HCT116 (cell line): ENCODE measurements around the gene AGL. TPM values are rescaled to one million over a fixed set of nuclear protein-coding genes. Genes with fewer than 3 reads are reported as not detected.

Experiments
- ATAC-seq: fragments of 200-7000 bp; cut with Tn5 transposase; 2 replicates; pipeline ENCODE4 v1.9.1; 2020; ENCODE audit warnings: mild to moderate bottlenecking, moderate library complexity
- BruUV-seq: library from RNA; stranded (reverse); fragments of 400-500 nt; replicated peaks from 2 replicates; lab custom pipeline; 2021; lab: Mats Ljungman, UMichigan
- CTCF ChIA-PET: fragments of 300-600 bp; sonication (Branson Sonifier 250); formaldehyde crosslinking; loops from one replicate; lab custom pipeline; 2021; ENCODE audit warnings: antibody characterized with exemption; lab: Charles Lee
- POLR2A ChIA-PET: fragments of 300-600, 350-600 bp; sonication (Branson Sonifier 250); formaldehyde crosslinking; loops from one replicate; lab custom pipeline; 2021; ENCODE audit warnings: antibody characterized with exemption; lab: Charles Lee
- RAD21 ChIA-PET, 2 experiments: fragments of 300-600 bp; sonication (Branson Sonifier 250); formaldehyde crosslinking; loops; one replicate each; lab custom pipeline; 2023; ENCODE audit warnings: low total read pairs in 2 of 2; ENCODE audit not compliant: uncharacterized antibody in 2 of 2, unreplicated experiment in 2 of 2, low non-redundant PET in 1 of 2; lab: Charles Lee
- DNase-seq: peaks from one replicate; pipeline ENCODE4 v3.0.0-alpha.2; 2010; ENCODE audit warnings: low read depth, low spot score
- H2AFZ ChIP-seq: fragments of 200-600 bp; shearing (Covaris generic), sonication (generic); 2 replicates; pipeline ENCODE4 v1.6.1; 2017; ENCODE audit warnings: low read depth, mixed run types, mixed read lengths, antibody characterized with exemption, low read length; ENCODE audit not compliant: poor library complexity, severe bottlenecking
- H3K27ac ChIP-seq: 2 replicates; pipeline ENCODE4 v1.5.1; 2012; ENCODE audit warnings: low read depth, low read length
- H3K27me3 ChIP-seq: fragments of 200-600 bp; sonication (generic); 2 replicates; pipeline ENCODE4 v1.6.1; 2016; ENCODE audit warnings: mixed run types, low read length, mixed read lengths; ENCODE audit not compliant: insufficient read depth
- H3K36me3 ChIP-seq, 2 experiments: fragments of 200-500 bp in 1 of 2; fragments of 200-600 bp in 1 of 2; sonication (Bioruptor generic) in 1 of 2; sonication (generic) in 1 of 2; 2 replicates each; pipeline versions ENCODE4 v1.5.1 to v1.6.1; 2014 to 2016; ENCODE audit warnings: low read length in 2 of 2, inconsistent platforms in 1 of 2, mixed read lengths in 1 of 2, mixed run types in 1 of 2; ENCODE audit not compliant: insufficient read depth in 2 of 2, control insufficient read depth in 1 of 2
- H3K4me1 ChIP-seq, 2 experiments: fragments of 200-600 bp in 1 of 2; sonication (generic) in 1 of 2; 2 replicates each; pipeline versions ENCODE4 v1.5.1 to v1.6.1; 2012 to 2017; ENCODE audit warnings: low read length in 2 of 2, inconsistent platforms in 1 of 2, mild to moderate bottlenecking in 1 of 2, mixed read lengths in 1 of 2, mixed run types in 1 of 2, moderate library complexity in 1 of 2; ENCODE audit not compliant: insufficient read depth in 2 of 2, control insufficient read depth in 1 of 2
- H3K4me2 ChIP-seq: fragments of 200-600 bp; sonication (generic); 2 replicates; pipeline ENCODE4 v1.6.1; 2017; ENCODE audit warnings: mixed run types, low read length, mixed read lengths
- H3K4me3 ChIP-seq, 2 experiments: fragments of 200-600 bp in 1 of 2; sonication (generic) in 1 of 2; replicated peaks in 1 of 2; 2 replicates each; pipeline ENCODE4 v1.5.1; 2011 to 2016; ENCODE audit warnings: low read length in 2 of 2, control low read depth in 1 of 2, low read depth in 1 of 2, mild to moderate bottlenecking in 1 of 2, mixed read lengths in 1 of 2, mixed run types in 1 of 2
- H3K79me2 ChIP-seq: fragments of 200-600 bp; sonication (generic); 2 replicates; pipeline ENCODE4 v1.6.1; 2017; ENCODE audit warnings: mild to moderate bottlenecking, mixed run types, low read length, moderate library complexity, mixed read lengths; ENCODE audit not compliant: insufficient read depth
- H3K9ac ChIP-seq: fragments of 200-600 bp; sonication (generic); 2 replicates; pipeline ENCODE4 v1.6.1; 2016; ENCODE audit warnings: low read length, mixed read lengths
- H3K9me2 ChIP-seq: fragments of 200-600 bp; sonication (generic), shearing (Covaris generic); 2 replicates; pipeline ENCODE4 v1.6.1; 2017; ENCODE audit warnings: mixed run types, mild to moderate bottlenecking, moderate library complexity; ENCODE audit not compliant: insufficient read depth
- H3K9me3 ChIP-seq, 2 experiments: fragments of 200-500 bp in 1 of 2; fragments of 200-600 bp in 1 of 2; sonication (Bioruptor generic) in 1 of 2; sonication (generic) in 1 of 2; 2 replicates each; pipeline ENCODE4 v1.6.1; 2014 to 2017; ENCODE audit warnings: low read length in 2 of 2, mixed read lengths in 2 of 2, inconsistent platforms in 1 of 2, low read depth in 1 of 2, mild to moderate bottlenecking in 1 of 2, mixed run types in 1 of 2, moderate library complexity in 1 of 2; ENCODE audit not compliant: control insufficient read depth in 1 of 2, insufficient read depth in 1 of 2
- H4K20me1 ChIP-seq: fragments of 200-600 bp; sonication (generic), shearing (Covaris generic); 2 replicates; pipeline ENCODE4 v1.6.1; 2017; ENCODE audit warnings: mixed run types, mild to moderate bottlenecking, moderate library complexity; ENCODE audit not compliant: insufficient read depth
- ATF3 ChIP-seq: IDR thresholded peaks from 2 replicates; pipeline ENCODE4 v1.6.1; 2012
- CBX3 ChIP-seq: IDR thresholded peaks from 2 replicates; pipeline ENCODE4 v1.6.1; 2012; ENCODE audit warnings: low read depth
- EGR1 ChIP-seq: IDR thresholded peaks from 2 replicates; pipeline ENCODE4 v1.6.1; 2012; ENCODE audit warnings: low read depth
- ELF1 ChIP-seq: IDR thresholded peaks from 2 replicates; pipeline ENCODE4 v1.6.1; 2012; ENCODE audit warnings: low read depth, borderline replicate concordance
- EZH2 ChIP-seq: fragments of 200-600 bp; sonication (generic); IDR thresholded peaks from 2 replicates; pipeline ENCODE4 v1.6.1; 2017; ENCODE audit warnings: antibody characterized with exemption, mixed run types
- EZH2phosphoT487 ChIP-seq: fragments of 200-600 bp; IDR thresholded peaks from 2 replicates; pipeline ENCODE4 v1.6.1; 2018; ENCODE audit warnings: antibody characterized with exemption, borderline replicate concordance
- FOSL1 ChIP-seq: IDR thresholded peaks from 2 replicates; pipeline ENCODE4 v1.6.1; 2012; ENCODE audit warnings: low read depth
- JUND ChIP-seq: IDR thresholded peaks from 2 replicates; pipeline ENCODE4 v1.6.1; 2012
- POLR2A ChIP-seq: IDR thresholded peaks from 2 replicates; pipeline ENCODE4 v1.7.0; 2011; ENCODE audit warnings: borderline replicate concordance; ENCODE audit not compliant: insufficient read depth, insufficient read length; ENCODE audit errors: extremely low read depth
- RAD21 ChIP-seq: IDR thresholded peaks from 2 replicates; pipeline ENCODE4 v1.6.1; 2012; ENCODE audit warnings: low read depth, mild to moderate bottlenecking
- REST ChIP-seq: IDR thresholded peaks from 2 replicates; pipeline ENCODE4 v1.6.1; 2012; ENCODE audit warnings: low read depth
- SRF ChIP-seq: IDR thresholded peaks from 2 replicates; pipeline ENCODE4 v1.6.1; 2012; ENCODE audit warnings: low read depth
- TCF7L2 ChIP-seq: IDR thresholded peaks from 2 replicates; pipeline ENCODE4 v1.7.0; 2011; ENCODE audit warnings: borderline replicate concordance, inconsistent platforms; ENCODE audit not compliant: insufficient read depth, insufficient read length; ENCODE audit errors: extremely low read depth
- ZBTB33 ChIP-seq: IDR thresholded peaks from 2 replicates; pipeline ENCODE4 v1.6.1; 2011; ENCODE audit warnings: mild to moderate bottlenecking, low read length, moderate library complexity; ENCODE audit not compliant: insufficient replicate concordance; ENCODE audit errors: extremely low read depth
- ZNF274 ChIP-seq: fragments of 200-500 bp; sonication (Bioruptor generic); IDR thresholded peaks from 2 replicates; pipeline ENCODE4 v1.6.1; 2014; ENCODE audit warnings: mild to moderate bottlenecking, low read depth, low read length, inconsistent platforms
- intact Hi-C: fragments of 100-400 bp; cut with micrococcal nuclease; formaldehyde crosslinking; loops from 2 replicates; pipeline ENCODE4 v1.10.0; 2022
- total RNA-seq: library from RNA; stranded (reverse); gene quantifications from one replicate; pipeline ENCODE4 v1.2.1, GENCODE V29; 2021; ENCODE audit not compliant: unreplicated experiment

The AGL gene
- total RNA-seq, 1 experiment from 2014 or later: 19.4 TPM

- TF ChIP-seq ZBTB33 (no peak), ELF1 (no peak), TCF7L2 (no peak), REST (no peak), FOSL1 (no peak), EZH2 (no peak), CBX3 (no peak), ATF3 (no peak)
- TF ChIP-seq, all 23 proteins: peak for 0
These were observed 85.9 kb downstream of the AGL start (continued) for GRCh38 chr1:99936071-99936470.

- H3K9ac ChIP-seq: no peak overlapping the region
- intact Hi-C loops: no loop called here
- ChIA-PET RAD21 (interaction anchor here in 1 of 2 experiments (0.7 kb wide), 1 partner anchor 16 kb away, joined by 11 read pairs; no protein-coding TSS in a partner anchor), CTCF (no interaction called here), POLR2A (interaction anchor here (0.6 kb wide), 1 partner anchor 777 kb away, joined by 3 read pairs; no protein-coding TSS in a partner anchor)
- ATAC-seq: no peak
- no peak overlapping the region for H3K4me2 ChIP-seq
- H3K27ac ChIP-seq: no peak overlapping the region
- TF ChIP-seq FOSL1: no peak
- TF ChIP-seq TCF7L2: no peak
- no peak for TF ChIP-seq ZNF274
- TF ChIP-seq ZBTB33: no peak
- no peak for TF ChIP-seq EGR1
- TF ChIP-seq POLR2A: no peak
- no peak for TF ChIP-seq EZH2phosphoT487
- no peak for TF ChIP-seq RAD21
- no peak for TF ChIP-seq JUND
- no peak for TF ChIP-seq EZH2
- TF ChIP-seq SRF: no peak
- H3K9me3 ChIP-seq: no peaks in the 10 kb centered on the region
- DNase-seq: no peak
- H3K79me2 ChIP-seq: no peaks in the 10 kb centered on the region
- H3K9me2 ChIP-seq: no peaks in the 10 kb centered on the region
- no TSS peak for BruUV-seq
- no peaks in the 10 kb centered on the region for H3K4me1 ChIP-seq
- no peak overlapping the region for H2AFZ ChIP-seq
- no peaks in the 10 kb centered on the region for H4K20me1 ChIP-seq
- no peaks in the 10 kb centered on the region for H3K27me3 ChIP-seq
- H3K4me3 ChIP-seq: no peak overlapping the region
- no peaks in the 10 kb centered on the region for H3K36me3 ChIP-seq
These were observed 92.6 kb downstream of the AGL start for GRCh38 chr1:99942723-99943122.
